Suprapubic skin (tissue), 3 donors: Measurements from ENCODE around the gene KLC4.

ENCODE experiments used
- POLR2AphosphoS5 ChIP-seq, 3 donors: sonication (generic); formaldehyde crosslinking; IDR thresholded peaks; one replicate each; pipeline ENCODE4 v1.6.1; 2017; ENCODE audit warnings: antibody characterized with exemption in 3 of 3
- TF ChIP-seq, protein P1 (sequence below), 2 donors: fragments of 200-600 bp in 1 of 2; fragments of 450-650 bp in 1 of 2; sonication (generic) in 1 of 2; IDR thresholded peaks; one replicate each; pipeline ENCODE4 v1.5.1; 2016 to 2019; ENCODE audit warnings: antibody characterized with exemption in 2 of 2, mild to moderate bottlenecking in 1 of 2, moderate library complexity in 1 of 2

DNA sequence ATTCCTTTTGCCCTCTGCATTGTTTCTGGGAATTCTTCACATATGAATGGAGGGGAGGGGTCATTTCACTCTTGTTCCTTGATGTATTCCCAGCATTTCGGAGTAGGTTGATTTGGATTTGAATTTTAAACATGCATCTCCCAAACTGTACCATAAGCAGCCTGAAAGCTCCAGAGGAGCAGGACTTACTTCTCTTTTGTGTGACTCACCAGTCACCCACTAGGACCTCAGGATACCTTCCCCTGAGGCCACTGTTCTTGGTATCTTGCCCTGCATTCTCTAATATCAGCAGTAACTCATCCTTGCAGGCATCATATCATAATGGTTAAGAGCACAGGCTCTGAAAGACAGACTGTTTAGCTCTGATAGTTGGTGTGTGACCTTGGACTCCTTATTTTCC lies 900 bp upstream of the KLC4 start:
- TF ChIP-seq, protein P1, sequence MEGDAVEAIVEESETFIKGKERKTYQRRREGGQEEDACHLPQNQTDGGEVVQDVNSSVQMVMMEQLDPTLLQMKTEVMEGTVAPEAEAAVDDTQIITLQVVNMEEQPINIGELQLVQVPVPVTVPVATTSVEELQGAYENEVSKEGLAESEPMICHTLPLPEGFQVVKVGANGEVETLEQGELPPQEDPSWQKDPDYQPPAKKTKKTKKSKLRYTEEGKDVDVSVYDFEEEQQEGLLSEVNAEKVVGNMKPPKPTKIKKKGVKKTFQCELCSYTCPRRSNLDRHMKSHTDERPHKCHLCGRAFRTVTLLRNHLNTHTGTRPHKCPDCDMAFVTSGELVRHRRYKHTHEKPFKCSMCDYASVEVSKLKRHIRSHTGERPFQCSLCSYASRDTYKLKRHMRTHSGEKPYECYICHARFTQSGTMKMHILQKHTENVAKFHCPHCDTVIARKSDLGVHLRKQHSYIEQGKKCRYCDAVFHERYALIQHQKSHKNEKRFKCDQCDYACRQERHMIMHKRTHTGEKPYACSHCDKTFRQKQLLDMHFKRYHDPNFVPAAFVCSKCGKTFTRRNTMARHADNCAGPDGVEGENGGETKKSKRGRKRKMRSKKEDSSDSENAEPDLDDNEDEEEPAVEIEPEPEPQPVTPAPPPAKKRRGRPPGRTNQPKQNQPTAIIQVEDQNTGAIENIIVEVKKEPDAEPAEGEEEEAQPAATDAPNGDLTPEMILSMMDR (IDR thresholded peaks at IDR 0.05), result no peak
- TF ChIP-seq POLR2AphosphoS5 (IDR thresholded peaks at IDR 0.05), result no peak
